ENCODE measurements around the gene UPP1.

- peak; percentile 21; the same call in 1 of the 2 replicates for TF ChIP-seq CTCF (conservative IDR thresholded peaks at IDR 0.05; ENCODE audit: low read depth, low read length)
- TF ChIP-seq USF2 (IDR thresholded peaks at IDR 0.05; ENCODE audit: low read depth, low read length) = no peak
- TF ChIP-seq CEBPB (IDR thresholded peaks at IDR 0.05; ENCODE audit: low read depth, low read length) = peak; percentile 76; the same call in 1 of the 2 replicates
- no peak for TF ChIP-seq RAD21 (IDR thresholded peaks at IDR 0.05; ENCODE audit: low read length)
- no peak for TF ChIP-seq FOS (IDR thresholded peaks at IDR 0.05; ENCODE audit: low read depth, low read length)
- no peak for TF ChIP-seq ELK1 (IDR thresholded peaks at IDR 0.05; ENCODE audit: borderline replicate concordance, low read depth, low read length)
- TF ChIP-seq MAFK (IDR thresholded peaks at IDR 0.05; ENCODE audit: low read depth, low read length) = peak; percentile 62
- TF ChIP-seq POLR2A (IDR thresholded peaks at IDR 0.05; ENCODE audit: low read depth, low read length) = peak; percentile 65
- TF ChIP-seq SMC3 (IDR thresholded peaks at IDR 0.05; ENCODE audit: low read depth, low read length) = no peak
- no peak for TF ChIP-seq BHLHE40 (IDR thresholded peaks at IDR 0.05; ENCODE audit: low read depth, low read length)
- no peak for TF ChIP-seq MXI1 (IDR thresholded peaks at IDR 0.05; ENCODE audit: borderline replicate concordance, low read depth, low read length)
- TF ChIP-seq NFE2L2 (IDR thresholded peaks at IDR 0.05; ENCODE audit: low read depth, low read length) = 0 out of 2 replicates have a peak, but pooled peaks have one; percentile 6
- no peak for TF ChIP-seq MAZ (IDR thresholded peaks at IDR 0.05; ENCODE audit: borderline replicate concordance, low read depth, low read length)
- no peak for TF ChIP-seq CHD1 (IDR thresholded peaks at IDR 0.05; ENCODE audit: low read depth, low read length)
Observed at GRCh38 chr7:48087349-48087748, 1.7 kb upstream of the UPP1 start.

All from IMR-90 (cell line).